ENCODE results near the gene MUC5AC.

The MUC5AC gene

DNA sequence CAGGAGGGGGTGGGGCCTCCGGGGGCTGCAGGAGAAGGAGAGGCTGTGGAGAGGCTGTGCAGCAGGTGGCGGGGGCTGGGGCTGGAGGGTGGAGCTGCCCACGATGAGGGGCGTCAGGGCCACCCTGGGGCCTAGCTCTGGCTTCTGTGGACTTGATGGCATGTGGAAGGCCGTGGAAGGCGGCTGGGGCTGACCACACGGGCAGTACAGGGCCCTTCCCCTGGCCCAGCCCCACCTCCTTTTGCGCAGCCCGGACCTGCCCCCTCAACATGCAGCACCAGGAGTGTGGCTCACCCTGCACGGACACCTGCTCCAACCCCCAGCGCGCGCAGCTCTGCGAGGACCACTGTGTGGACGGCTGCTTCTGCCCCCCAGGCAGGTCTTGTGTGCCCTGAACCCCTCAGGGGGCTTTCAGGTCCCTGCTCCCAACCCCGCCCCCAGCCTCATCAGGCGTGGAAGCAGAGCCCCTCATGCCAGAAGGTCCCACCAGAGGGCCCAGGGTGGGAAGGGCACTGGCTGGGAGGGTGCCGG, 71.2 kb downstream of the MUC5AC start:
- H3K27ac ChIP-seq: no peak overlapping the region
- H3K36me3 ChIP-seq: no peaks in the 10 kb centered on the region
- H3K4me1 ChIP-seq (ENCODE audit: control insufficient read depth in 1 of 2, insufficient read depth in 1 of 2, low read depth in 1 of 2, low read length in 1 of 2): no peaks in the 10 kb centered on the region
- H3K27me3 ChIP-seq: peaks cover 14% of the 10 kb centered on the region
- H3K9me3 ChIP-seq: no peaks in the 10 kb centered on the region
- TF ChIP-seq, protein P1, sequence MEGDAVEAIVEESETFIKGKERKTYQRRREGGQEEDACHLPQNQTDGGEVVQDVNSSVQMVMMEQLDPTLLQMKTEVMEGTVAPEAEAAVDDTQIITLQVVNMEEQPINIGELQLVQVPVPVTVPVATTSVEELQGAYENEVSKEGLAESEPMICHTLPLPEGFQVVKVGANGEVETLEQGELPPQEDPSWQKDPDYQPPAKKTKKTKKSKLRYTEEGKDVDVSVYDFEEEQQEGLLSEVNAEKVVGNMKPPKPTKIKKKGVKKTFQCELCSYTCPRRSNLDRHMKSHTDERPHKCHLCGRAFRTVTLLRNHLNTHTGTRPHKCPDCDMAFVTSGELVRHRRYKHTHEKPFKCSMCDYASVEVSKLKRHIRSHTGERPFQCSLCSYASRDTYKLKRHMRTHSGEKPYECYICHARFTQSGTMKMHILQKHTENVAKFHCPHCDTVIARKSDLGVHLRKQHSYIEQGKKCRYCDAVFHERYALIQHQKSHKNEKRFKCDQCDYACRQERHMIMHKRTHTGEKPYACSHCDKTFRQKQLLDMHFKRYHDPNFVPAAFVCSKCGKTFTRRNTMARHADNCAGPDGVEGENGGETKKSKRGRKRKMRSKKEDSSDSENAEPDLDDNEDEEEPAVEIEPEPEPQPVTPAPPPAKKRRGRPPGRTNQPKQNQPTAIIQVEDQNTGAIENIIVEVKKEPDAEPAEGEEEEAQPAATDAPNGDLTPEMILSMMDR (IDR thresholded peaks at IDR 0.05): no peak
- H3K4me3 ChIP-seq (ENCODE audit: low read depth in 1 of 2, low read length in 1 of 2): no peak overlapping the region

GRCh38 chr11:1229471-1230120, 71.8 kb downstream of the MUC5AC start:
- no peaks in the 10 kb centered on the region for H3K4me1 ChIP-seq (ENCODE audit: control insufficient read depth in 1 of 2, insufficient read depth in 1 of 2, low read depth in 1 of 2, low read length in 1 of 2)
- peaks cover 11% of the 10 kb centered on the region for H3K27me3 ChIP-seq
- no peaks in the 10 kb centered on the region for H3K9me3 ChIP-seq
- TF ChIP-seq, protein P1 (IDR thresholded peaks at IDR 0.05): no peak
- no peak overlapping the region for H3K27ac ChIP-seq
- no peak overlapping the region for H3K4me3 ChIP-seq (ENCODE audit: low read depth in 1 of 2, low read length in 1 of 2)
- no peaks in the 10 kb centered on the region for H3K36me3 ChIP-seq

DNA sequence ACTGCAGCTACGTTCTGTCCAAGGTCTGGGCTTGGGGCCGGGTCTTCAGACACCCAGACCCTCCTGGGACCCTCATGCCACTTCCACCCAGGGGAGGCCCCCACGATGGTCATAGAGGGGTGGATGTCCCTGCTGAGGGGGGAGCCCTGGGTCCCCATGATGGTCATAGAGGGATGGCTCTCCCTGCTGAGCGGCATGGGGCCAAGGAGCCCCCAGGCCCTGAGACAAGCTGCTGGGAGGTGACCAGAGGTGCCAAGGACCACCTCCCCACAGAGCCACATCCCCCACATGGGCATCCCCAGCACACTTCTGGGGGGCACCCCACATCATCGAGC, 72.3 kb downstream of the MUC5AC start:
- no peaks in the 10 kb centered on the region for H3K9me3 ChIP-seq
- peaks cover 7% of the 10 kb centered on the region for H3K27me3 ChIP-seq

GRCh38 chr11:1230456-1231395, 73.0 kb downstream of the MUC5AC start:
- TF ChIP-seq, protein P1 (IDR thresholded peaks at IDR 0.05): no peak
- Histone ChIP-seq H3K36me3 (no peaks in the 10 kb centered on the region), H3K4me3 (ENCODE audit: low read depth in 1 of 2, low read length in 1 of 2) (no peak overlapping the region), H3K9me3 (no peaks in the 10 kb centered on the region), H3K27ac (no peak overlapping the region), H3K27me3 (peaks cover under 1% of the 10 kb centered on the region), H3K4me1 (ENCODE audit: control insufficient read depth in 1 of 2, insufficient read depth in 1 of 2, low read depth in 1 of 2, low read length in 1 of 2) (no peaks in the 10 kb centered on the region)

More for the DNA sequence above, 72.3 kb downstream of the MUC5AC start:
- Histone ChIP-seq H3K4me1 (ENCODE audit: control insufficient read depth in 1 of 2, insufficient read depth in 1 of 2, low read depth in 1 of 2, low read length in 1 of 2) (no peaks in the 10 kb centered on the region), H3K27ac (no peak overlapping the region), H3K4me3 (ENCODE audit: low read depth in 1 of 2, low read length in 1 of 2) (no peak overlapping the region), H3K36me3 (no peaks in the 10 kb centered on the region)
- TF ChIP-seq, protein P1 (IDR thresholded peaks at IDR 0.05): no peak

- Histone ChIP-seq H3K36me3 (no peaks in the 10 kb centered on the region), H3K4me3 (ENCODE audit: low read depth in 1 of 2, low read length in 1 of 2) (no peak overlapping the region), H3K27me3 (no peaks in the 10 kb centered on the region), H3K4me1 (ENCODE audit: control insufficient read depth in 1 of 2, insufficient read depth in 1 of 2, low read depth in 1 of 2, low read length in 1 of 2) (no peaks in the 10 kb centered on the region), H3K9me3 (no peaks in the 10 kb centered on the region), H3K27ac (no peak overlapping the region)
- TF ChIP-seq, protein P1 (IDR thresholded peaks at IDR 0.05): no peak
Observed at GRCh38 chr11:1231396-1232020, 73.8 kb downstream of the MUC5AC start.
